Neural progenitor cell (in vitro differentiated cells): Measurements from ENCODE around the gene SMG9. TPM values are rescaled to one million over a fixed set of nuclear protein-coding genes. Genes with fewer than 3 reads are reported as not detected.

Source experiments
- DNase-seq: peaks from one replicate; pipeline ENCODE4 v3.0.0-alpha.2; 2016; ENCODE audit warnings: low spot score
- H2AFZ ChIP-seq: fragments of 200-600 bp; sonication (generic); replicated peaks from 2 replicates; pipeline ENCODE4 v1.6.1; 2016; ENCODE audit warnings: antibody characterized with exemption
- H3F3A ChIP-seq: fragments of 200-600 bp; sonication (generic); 2 replicates; pipeline ENCODE4 v1.6.1; 2016; ENCODE audit warnings: antibody characterized with exemption, low read depth
- H3K27ac ChIP-seq: fragments of 200-600 bp; sonication (generic); 2 replicates; pipeline ENCODE4 v1.5.1; 2016; ENCODE audit warnings: mild to moderate bottlenecking
- H3K27me3 ChIP-seq: fragments of 200-600 bp; sonication (generic); 2 replicates; pipeline ENCODE4 v1.6.1; 2016; ENCODE audit warnings: mild to moderate bottlenecking, moderate library complexity
- H3K36me3 ChIP-seq: fragments of 200-600 bp; sonication (generic); 2 replicates; pipeline ENCODE4 v1.5.1; 2016
- H3K4me1 ChIP-seq: fragments of 200-600 bp; sonication (generic); 2 replicates; pipeline ENCODE4 v1.6.1; 2016; ENCODE audit warnings: mixed run types
- H3K4me2 ChIP-seq: fragments of 200-600 bp; sonication (generic); 2 replicates; pipeline ENCODE4 v1.6.1; 2016
- H3K4me3 ChIP-seq: fragments of 200-600 bp; sonication (generic); 2 replicates; pipeline ENCODE4 v1.5.1; 2016
- H3K79me2 ChIP-seq: fragments of 200-600 bp; sonication (generic); 2 replicates; pipeline ENCODE4 v1.6.1; 2016; ENCODE audit warnings: low read depth
- H3K9ac ChIP-seq: fragments of 200-600 bp; sonication (generic); 2 replicates; pipeline ENCODE4 v1.6.1; 2016
- H3K9me3 ChIP-seq: fragments of 200-600 bp; sonication (generic); 2 replicates; pipeline ENCODE4 v1.5.1; 2016; ENCODE audit warnings: low read depth
- H4K20me1 ChIP-seq: fragments of 200-600 bp; sonication (generic); 2 replicates; pipeline ENCODE4 v1.6.1; 2016; ENCODE audit warnings: low read depth
- H3K27ac Mint-ChIP-seq: 3 replicates; pipeline ENCODE4 v1.8.0; 2021; ENCODE audit warnings: mixed read lengths
- H3K27me3 Mint-ChIP-seq: 2 replicates; pipeline ENCODE4 v1.8.0; 2022; ENCODE audit warnings: low read depth, mild to moderate bottlenecking, inconsistent platforms, moderate library complexity, mixed read lengths; ENCODE audit not compliant: insufficient read depth
- H3K36me3 Mint-ChIP-seq: 3 replicates; pipeline ENCODE4 v1.8.0; 2021; ENCODE audit warnings: mixed read lengths
- H3K4me1 Mint-ChIP-seq: 3 replicates; pipeline ENCODE4 v1.8.0; 2021; ENCODE audit warnings: mixed read lengths
- H3K4me3 Mint-ChIP-seq: 3 replicates; pipeline ENCODE4 v1.8.0; 2021; ENCODE audit warnings: mild to moderate bottlenecking, moderate library complexity, mixed read lengths
- H3K9me3 Mint-ChIP-seq: 3 replicates; pipeline ENCODE4 v1.8.0; 2020; ENCODE audit warnings: mixed read lengths
- EZH2 ChIP-seq: fragments of 200-600 bp; sonication (generic); IDR thresholded peaks from 2 replicates; pipeline ENCODE4 v1.6.1; 2017; ENCODE audit warnings: antibody characterized with exemption, mild to moderate bottlenecking, moderate library complexity
- EZH2phosphoT487 ChIP-seq: fragments of 200-600 bp; sonication (generic); IDR thresholded peaks from 2 replicates; pipeline ENCODE4 v1.6.1; 2017; ENCODE audit warnings: antibody characterized with exemption
- total RNA-seq: library from RNA; depleted of rRNA; stranded (reverse); fragments of >200 nt; gene quantifications from 2 replicates; pipeline ENCODE4 v1.2.3, GENCODE V29; 2015; ENCODE audit warnings: low replicate concordance
- TF ChIP-seq, protein P1 (sequence below): fragments of 200-600 bp; sonication (generic); IDR thresholded peaks from 2 replicates; pipeline ENCODE4 v1.5.1; 2017; ENCODE audit warnings: antibody characterized with exemption, mild to moderate bottlenecking

Gene SMG9
- total RNA-seq, 1 donor from 2014 or later, result 33.4 TPM

DNA sequence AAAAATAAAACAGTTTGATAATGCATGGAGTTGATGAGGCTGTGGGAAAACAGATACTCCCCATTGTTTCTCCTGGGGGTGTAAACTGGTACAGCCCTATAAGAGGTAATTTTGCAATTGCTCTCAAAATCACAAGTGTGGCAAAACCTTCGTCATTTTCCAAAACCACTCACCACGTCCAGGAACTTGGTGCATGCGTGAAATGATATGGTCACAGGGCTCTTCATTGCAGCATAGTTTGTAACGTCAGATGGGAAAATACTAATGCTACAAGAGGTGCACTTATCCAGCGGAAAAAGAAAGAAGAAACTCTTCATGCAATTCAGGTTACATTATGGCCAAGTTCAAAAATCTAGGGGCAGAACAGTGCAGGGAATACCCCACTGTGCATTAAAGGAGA is 72.9 kb downstream of the SMG9 start:
- H3K4me1 ChIP-seq, result no peaks in the 10 kb centered on the region
- DNase-seq, result no peak
- H2AFZ ChIP-seq, result no peak overlapping the region
- H3K27ac ChIP-seq, result no peak overlapping the region
- H3K9ac ChIP-seq, result no peak overlapping the region
- H3K27me3 Mint-ChIP-seq, result peaks cover 17% of the 10 kb centered on the region
- H3K27ac Mint-ChIP-seq, result no peak overlapping the region
- no peaks in the 10 kb centered on the region for H3K9me3 Mint-ChIP-seq
- peaks cover 5% of the 10 kb centered on the region for H3F3A ChIP-seq
- peak overlapping the region; percentile 5 for H3K4me3 Mint-ChIP-seq
- no peaks in the 10 kb centered on the region for H4K20me1 ChIP-seq
- H3K79me2 ChIP-seq, result no peaks in the 10 kb centered on the region
- no peaks in the 10 kb centered on the region for H3K36me3 Mint-ChIP-seq
- H3K4me3 ChIP-seq, result no peak overlapping the region
- H3K4me1 Mint-ChIP-seq, result peaks cover 5% of the 10 kb centered on the region
- H3K27me3 ChIP-seq, result no peaks in the 10 kb centered on the region
- no peak overlapping the region for H3K4me2 ChIP-seq
- H3K36me3 ChIP-seq, result no peaks in the 10 kb centered on the region
- TF ChIP-seq, protein P1, sequence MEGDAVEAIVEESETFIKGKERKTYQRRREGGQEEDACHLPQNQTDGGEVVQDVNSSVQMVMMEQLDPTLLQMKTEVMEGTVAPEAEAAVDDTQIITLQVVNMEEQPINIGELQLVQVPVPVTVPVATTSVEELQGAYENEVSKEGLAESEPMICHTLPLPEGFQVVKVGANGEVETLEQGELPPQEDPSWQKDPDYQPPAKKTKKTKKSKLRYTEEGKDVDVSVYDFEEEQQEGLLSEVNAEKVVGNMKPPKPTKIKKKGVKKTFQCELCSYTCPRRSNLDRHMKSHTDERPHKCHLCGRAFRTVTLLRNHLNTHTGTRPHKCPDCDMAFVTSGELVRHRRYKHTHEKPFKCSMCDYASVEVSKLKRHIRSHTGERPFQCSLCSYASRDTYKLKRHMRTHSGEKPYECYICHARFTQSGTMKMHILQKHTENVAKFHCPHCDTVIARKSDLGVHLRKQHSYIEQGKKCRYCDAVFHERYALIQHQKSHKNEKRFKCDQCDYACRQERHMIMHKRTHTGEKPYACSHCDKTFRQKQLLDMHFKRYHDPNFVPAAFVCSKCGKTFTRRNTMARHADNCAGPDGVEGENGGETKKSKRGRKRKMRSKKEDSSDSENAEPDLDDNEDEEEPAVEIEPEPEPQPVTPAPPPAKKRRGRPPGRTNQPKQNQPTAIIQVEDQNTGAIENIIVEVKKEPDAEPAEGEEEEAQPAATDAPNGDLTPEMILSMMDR, result no peak
- TF ChIP-seq EZH2 (no peak), EZH2phosphoT487 (no peak)
- no peaks in the 10 kb centered on the region for H3K9me3 ChIP-seq

DNA sequence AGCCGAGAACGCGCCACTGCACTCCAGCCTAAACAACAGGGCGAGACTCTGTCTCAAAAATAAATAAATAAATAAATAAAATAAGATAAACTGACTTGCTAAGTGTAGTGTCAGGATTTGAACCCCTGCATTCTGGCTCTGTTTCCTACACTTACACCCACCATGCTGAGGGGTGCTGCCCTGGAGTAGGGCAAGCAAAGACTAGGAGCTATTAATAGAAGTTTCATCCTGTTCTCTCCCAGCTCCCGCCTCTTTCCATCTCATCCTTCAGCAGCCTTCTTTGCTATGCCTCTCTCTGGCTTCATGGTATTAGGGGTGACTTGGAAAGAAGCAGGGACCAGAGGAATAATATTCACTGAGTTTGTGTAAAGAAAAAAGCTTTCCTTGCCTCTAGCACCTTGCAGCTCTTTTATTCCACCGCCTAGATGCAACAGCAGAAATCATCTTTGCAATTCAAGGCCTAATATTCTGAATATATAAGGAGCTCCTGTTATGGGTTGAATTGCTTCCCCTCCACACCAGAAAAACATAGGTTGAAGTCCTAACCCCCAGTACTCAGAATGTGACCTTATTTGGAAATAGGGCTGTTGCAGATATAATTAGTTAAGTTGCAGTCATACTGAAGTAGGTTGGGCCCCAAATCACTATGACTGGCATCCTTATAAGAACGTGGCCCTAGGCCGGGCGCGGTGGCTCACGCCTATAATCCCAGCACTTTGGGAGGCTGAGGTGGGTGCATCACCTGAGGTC is 76.1 kb downstream of the SMG9 start:
- no peak for DNase-seq
- no peak overlapping the region for H3K4me3 Mint-ChIP-seq
- Histone ChIP-seq H3K36me3 (no peaks in the 10 kb centered on the region), H3K4me1 (no peaks in the 10 kb centered on the region), H3F3A (no peaks in the 10 kb centered on the region), H3K27me3 (no peaks in the 10 kb centered on the region), H2AFZ (no peak overlapping the region), H3K9ac (no peak overlapping the region), H3K9me3 (no peaks in the 10 kb centered on the region), H3K4me3 (no peak overlapping the region), H3K27ac (no peak overlapping the region), H3K79me2 (no peaks in the 10 kb centered on the region), H3K4me2 (no peak overlapping the region), H4K20me1 (no peaks in the 10 kb centered on the region)
- no peak overlapping the region for H3K27ac Mint-ChIP-seq
- no peaks in the 10 kb centered on the region for H3K9me3 Mint-ChIP-seq
- no peak for TF ChIP-seq EZH2phosphoT487
- TF ChIP-seq, protein P1, result no peak
- no peak for TF ChIP-seq EZH2
- H3K4me1 Mint-ChIP-seq, result peaks cover 3% of the 10 kb centered on the region
- peaks cover 11% of the 10 kb centered on the region for H3K27me3 Mint-ChIP-seq
- H3K36me3 Mint-ChIP-seq, result no peaks in the 10 kb centered on the region

Other genes starting within 250 kb of the SMG9 start
- gene ETHE1, start 227.8 kb downstream of the SMG9 start, total RNA-seq, result 13.6 and 27.8 TPM in 2 replicates
- gene ZNF575, start 221.8 kb downstream of the SMG9 start, total RNA-seq, result not detected in 2 replicates
- gene XRCC1, start 179.4 kb downstream of the SMG9 start, total RNA-seq, result 33.8 and 88.8 TPM in 2 replicates
- gene PINLYP, start 179.2 kb downstream of the SMG9 start, total RNA-seq, result 4.0 and 8.6 TPM in 2 replicates
- 27.4 and 31.5 TPM in 2 replicates for gene IRGQ, start 158.8 kb downstream of the SMG9 start, total RNA-seq
- gene ZNF576, start 158.4 kb downstream of the SMG9 start, total RNA-seq, result 6.8 and 9.0 TPM in 2 replicates
- gene SRRM5, start 142.9 kb downstream of the SMG9 start, total RNA-seq, result 0.25 TPM in 1 of 2 replicates, not detected in the other
- 18.5 and 57.7 TPM in 2 replicates for gene ZNF428, start 135.3 kb downstream of the SMG9 start, total RNA-seq
- 7.7 and 28.6 TPM in 2 replicates for gene CADM4, start 115.1 kb downstream of the SMG9 start, total RNA-seq
- gene PLAUR, start 84.8 kb downstream of the SMG9 start, total RNA-seq, result 12.9 and 36.5 TPM in 2 replicates
- gene IRGC, start 38.9 kb downstream of the SMG9 start, total RNA-seq, result not detected in 2 replicates
- 0.40 TPM in 1 of 2 replicates, not detected in the other for gene KCNN4, start 26.0 kb upstream of the SMG9 start, total RNA-seq
- gene LYPD5, start 47.5 kb upstream of the SMG9 start, total RNA-seq, result 0.12 TPM in 1 of 2 replicates, not detected in the other
- gene ZNF283, start 72.4 kb upstream of the SMG9 start, total RNA-seq, result 13.4 and 19.8 TPM in 2 replicates
- 4.9 and 5.2 TPM in 2 replicates for gene ZNF404, start 129.0 kb upstream of the SMG9 start, total RNA-seq
- 13.1 and 16.1 TPM in 2 replicates for gene ZNF45, start 180.3 kb upstream of the SMG9 start, total RNA-seq
- gene ZNF221, start 196.3 kb upstream of the SMG9 start, total RNA-seq, result 12.2 and 14.0 TPM in 2 replicates
- gene ZNF155, start 229.2 kb upstream of the SMG9 start, total RNA-seq, result 13.5 and 20.2 TPM in 2 replicates
- gene ZNF230, start 248.0 kb upstream of the SMG9 start, total RNA-seq, result 3.9 and 4.7 TPM in 2 replicates